ENCODE results near the gene CYP3A4.

- TF ChIP-seq, protein P1, sequence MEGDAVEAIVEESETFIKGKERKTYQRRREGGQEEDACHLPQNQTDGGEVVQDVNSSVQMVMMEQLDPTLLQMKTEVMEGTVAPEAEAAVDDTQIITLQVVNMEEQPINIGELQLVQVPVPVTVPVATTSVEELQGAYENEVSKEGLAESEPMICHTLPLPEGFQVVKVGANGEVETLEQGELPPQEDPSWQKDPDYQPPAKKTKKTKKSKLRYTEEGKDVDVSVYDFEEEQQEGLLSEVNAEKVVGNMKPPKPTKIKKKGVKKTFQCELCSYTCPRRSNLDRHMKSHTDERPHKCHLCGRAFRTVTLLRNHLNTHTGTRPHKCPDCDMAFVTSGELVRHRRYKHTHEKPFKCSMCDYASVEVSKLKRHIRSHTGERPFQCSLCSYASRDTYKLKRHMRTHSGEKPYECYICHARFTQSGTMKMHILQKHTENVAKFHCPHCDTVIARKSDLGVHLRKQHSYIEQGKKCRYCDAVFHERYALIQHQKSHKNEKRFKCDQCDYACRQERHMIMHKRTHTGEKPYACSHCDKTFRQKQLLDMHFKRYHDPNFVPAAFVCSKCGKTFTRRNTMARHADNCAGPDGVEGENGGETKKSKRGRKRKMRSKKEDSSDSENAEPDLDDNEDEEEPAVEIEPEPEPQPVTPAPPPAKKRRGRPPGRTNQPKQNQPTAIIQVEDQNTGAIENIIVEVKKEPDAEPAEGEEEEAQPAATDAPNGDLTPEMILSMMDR (conservative IDR thresholded peaks at IDR 0.05 in 1 of 2, IDR thresholded peaks at IDR 0.05 in 1 of 2; ENCODE audit: low read depth in 1 of 2, low read length in 2 of 2): no peak
- no peak for TF ChIP-seq EZH2 (IDR thresholded peaks at IDR 0.05; ENCODE audit: low read length, missing control alignments)
Observed at GRCh38 chr7:99737726-99738125, 46.3 kb downstream of the CYP3A4 start.
